Skeletal muscle tissue (tissue), 4 donors: ENCODE results near the gene DLG3. TPM values are rescaled to one million over a fixed set of nuclear protein-coding genes. Genes with fewer than 3 reads are reported as not detected.

Experiments
- H3K27ac ChIP-seq: one replicate; pipeline ENCODE4 v1.7.0; 2013; ENCODE audit warnings: mild to moderate bottlenecking, low read depth, low read length, inconsistent platforms
- H3K27me3 ChIP-seq, 3 donors: one replicate each; pipeline ENCODE4 v1.7.0; 2013; ENCODE audit warnings: low read length in 3 of 3; ENCODE audit not compliant: control insufficient read depth in 3 of 3, insufficient read depth in 3 of 3
- H3K36me3 ChIP-seq, 3 donors: one replicate each; pipeline ENCODE4 v1.7.0; 2013; ENCODE audit warnings: low read length in 3 of 3; ENCODE audit not compliant: control insufficient read depth in 3 of 3, insufficient read depth in 3 of 3
- H3K4me1 ChIP-seq, 3 donors: one replicate each; pipeline ENCODE4 v1.7.0; 2013; ENCODE audit warnings: low read length in 3 of 3, mild to moderate bottlenecking in 3 of 3; ENCODE audit not compliant: control insufficient read depth in 3 of 3, insufficient read depth in 3 of 3
- H3K4me3 ChIP-seq, 3 donors: one replicate each; pipeline ENCODE4 v1.7.0; 2013; ENCODE audit warnings: low read length in 3 of 3
- H3K9ac ChIP-seq, 3 donors: one replicate each; pipeline ENCODE4 v1.7.0; 2013; ENCODE audit warnings: low read length in 3 of 3, mild to moderate bottlenecking in 3 of 3, moderate library complexity in 2 of 3, low read depth in 1 of 3
- H3K9me3 ChIP-seq, 3 donors: one replicate each; pipeline ENCODE4 v1.7.0; 2013; ENCODE audit warnings: low read length in 3 of 3; ENCODE audit not compliant: control insufficient read depth in 3 of 3
- total RNA-seq: library from RNA; depleted of rRNA; stranded (reverse); fragments of >200 nt; gene quantifications from one replicate; pipeline ENCODE4 v1.2.3, GENCODE V29; 2014
- donor health status: Osteomylitis.

The DLG3 gene
- total RNA-seq, 1 donor from 2014 or later = 7.3 TPM

GRCh38 chrX:70437011-70437410 lies 7.6 kb upstream of the DLG3 start:
- Histone ChIP-seq H3K36me3 (no peaks in the 10 kb centered on the region), H3K4me1 (peaks cover 7 to 18% (median 14%) of the 10 kb centered on the region in 3 donors), H3K4me3 (no peak overlapping the region), H3K9ac (no peak overlapping the region), H3K9me3 (no peaks in the 10 kb centered on the region), H3K27me3 (peaks cover 0 to 9% (median 0%) of the 10 kb centered on the region in 3 donors), H3K27ac (peak overlapping the region; percentile 99)

GRCh38 chrX:70437921-70438665 lies 6.5 kb upstream of the DLG3 start:
- Histone ChIP-seq H3K27me3 (peaks cover 0 to 16% (median 0%) of the 10 kb centered on the region in 3 donors), H3K4me1 (peaks cover 7 to 18% (median 14%) of the 10 kb centered on the region in 3 donors), H3K27ac (no peak overlapping the region), H3K36me3 (no peaks in the 10 kb centered on the region), H3K9ac (no peak overlapping the region), H3K4me3 (no peak overlapping the region), H3K9me3 (no peaks in the 10 kb centered on the region)

- H3K27me3 ChIP-seq = peaks cover 2 to 22% (median 5%) of the 10 kb centered on the region in 3 donors
These were observed 5.6 kb upstream of the DLG3 start for GRCh38 chrX:70439016-70439415.

GRCh38 chrX:70442224-70442623 lies 2.4 kb upstream of the DLG3 start:
- Histone ChIP-seq H3K27ac (no peak overlapping the region), H3K4me3 (no peak overlapping the region), H3K36me3 (no peaks in the 10 kb centered on the region), H3K4me1 (no peaks in the 10 kb centered on the region), H3K27me3 (peaks cover 15 to 38% (median 15%) of the 10 kb centered on the region in 3 donors), H3K9me3 (no peaks in the 10 kb centered on the region), H3K9ac (no peak overlapping the region)

More at GRCh38 chrX:70439016-70439415, 5.6 kb upstream of the DLG3 start:
- H3K9me3 ChIP-seq = no peaks in the 10 kb centered on the region
- no peak overlapping the region for H3K9ac ChIP-seq
- H3K27ac ChIP-seq = no peak overlapping the region
- H3K4me1 ChIP-seq = peaks cover 7 to 15% (median 9%) of the 10 kb centered on the region in 3 donors
- no peak overlapping the region for H3K4me3 ChIP-seq
- no peaks in the 10 kb centered on the region for H3K36me3 ChIP-seq

- Histone ChIP-seq H3K4me1 (no peaks in the 10 kb centered on the region), H3K27me3 (peaks cover 15 to 38% (median 15%) of the 10 kb centered on the region in 3 donors), H3K27ac (no peak overlapping the region), H3K4me3 (peak overlapping the region in 1 of 3 donors; percentile 13), H3K36me3 (no peaks in the 10 kb centered on the region), H3K9me3 (peaks cover 0 to 2% (median 0%) of the 10 kb centered on the region in 3 donors), H3K9ac (no peak overlapping the region)
These were observed 466 bp downstream of the DLG3 start for GRCh38 chrX:70444946-70445656.

GRCh38 chrX:70445951-70446350 lies 1.3 kb downstream of the DLG3 start:
- H3K27me3 ChIP-seq = peaks cover 15 to 38% (median 15%) of the 10 kb centered on the region in 3 donors
- H3K9ac ChIP-seq = no peak overlapping the region
- H3K9me3 ChIP-seq = peaks cover 0 to 2% (median 0%) of the 10 kb centered on the region in 3 donors
- H3K4me3 ChIP-seq = no peak overlapping the region
- no peaks in the 10 kb centered on the region for H3K4me1 ChIP-seq
- H3K36me3 ChIP-seq = no peaks in the 10 kb centered on the region
- no peak overlapping the region for H3K27ac ChIP-seq

GRCh38 chrX:70446380-70447350 lies 2.0 kb downstream of the DLG3 start:
- Histone ChIP-seq H3K27ac (no peak overlapping the region), H3K9me3 (peaks cover 0 to 2% (median 0%) of the 10 kb centered on the region in 3 donors), H3K9ac (no peak overlapping the region), H3K27me3 (peaks cover 15 to 32% (median 15%) of the 10 kb centered on the region in 3 donors), H3K4me3 (no peak overlapping the region), H3K36me3 (no peaks in the 10 kb centered on the region), H3K4me1 (no peaks in the 10 kb centered on the region)

- H3K4me1 ChIP-seq = peaks cover 4 to 12% (median 11%) of the 10 kb centered on the region in 3 donors
- peaks cover 7 to 13% (median 10%) of the 10 kb centered on the region in 3 donors for H3K27me3 ChIP-seq
- H3K4me3 ChIP-seq = no peak overlapping the region
- peaks cover 0 to 2% (median 0%) of the 10 kb centered on the region in 3 donors for H3K9me3 ChIP-seq
- H3K9ac ChIP-seq = no peak overlapping the region
- no peak overlapping the region for H3K27ac ChIP-seq
- H3K36me3 ChIP-seq = no peaks in the 10 kb centered on the region
These were observed 4.9 kb downstream of the DLG3 start for GRCh38 chrX:70449457-70449966.

GRCh38 chrX:70452143-70452733 lies 7.6 kb downstream of the DLG3 start:
- Histone ChIP-seq H3K9me3 (peaks cover 0 to 2% (median 0%) of the 10 kb centered on the region in 3 donors), H3K4me1 (peaks cover 6 to 14% (median 11%) of the 10 kb centered on the region in 3 donors), H3K4me3 (peak overlapping the region; percentile 71 to 75 (median 72)), H3K27ac (no peak overlapping the region), H3K9ac (peak overlapping the region; percentile 33 to 68 (median 59)), H3K36me3 (no peaks in the 10 kb centered on the region), H3K27me3 (no peaks in the 10 kb centered on the region)
